ENCODE data around the gene STK4. TPM values are rescaled to one million over a fixed set of nuclear protein-coding genes. Genes with fewer than 3 reads are reported as not detected.

Gene STK4
- total and polyA plus RNA-seq, 2 of the 8 experiments (the other 6 are each of a cell fraction or from before 2014, with no cell fraction given), result 12.0 to 34.3 TPM

GRCh38 chr20:45117581-45117980, 151.3 kb downstream of the STK4 start:
- Histone ChIP-seq H4K20me1 (replicated peaks in 1 of 2; ENCODE audit: control insufficient read depth in 1 of 2, insufficient read depth in 2 of 2, low read length in 2 of 2) (no peaks in the 10 kb centered on the region), H3K27me3 (replicated peaks in 1 of 4; ENCODE audit: control insufficient read depth in 3 of 4, extremely low read depth in 1 of 4, insufficient read depth in 3 of 4, low read length in 3 of 4) (no peaks in the 10 kb centered on the region), H4K91ac (replicated peaks; ENCODE audit: insufficient read length, low read length) (no peak overlapping the region), H2BK120ac (replicated peaks; ENCODE audit: low read depth, low read length) (no peak overlapping the region), H3K14ac (ENCODE audit: insufficient read length) (no peak overlapping the region), H3K36me3 (ENCODE audit: control insufficient read depth in 2 of 4, insufficient read depth in 4 of 4, low read length in 3 of 4) (no peaks in the 10 kb centered on the region), H4K8ac (ENCODE audit: extremely low read depth, insufficient read depth, low read length) (no peak overlapping the region), H2BK15ac (ENCODE audit: low read length) (no peak overlapping the region), H2BK20ac (ENCODE audit: low read length) (no peak overlapping the region), H3K9me3 (ENCODE audit: insufficient read depth in 2 of 2, low read depth in 1 of 2, low read length in 1 of 2) (no peaks in the 10 kb centered on the region), H3K9ac (replicated peaks in 1 of 4; ENCODE audit: extremely low read depth in 1 of 4, low read depth in 3 of 4, low read length in 3 of 4) (no peak overlapping the region), H2BK5ac (ENCODE audit: low read depth, low read length) (no peak overlapping the region), H3K18ac (ENCODE audit: extremely low read depth, low read length) (no peak overlapping the region), H2BK12ac (ENCODE audit: low read depth, low read length) (no peak overlapping the region), H3K4me2 (ENCODE audit: insufficient read depth in 1 of 2, low read depth in 2 of 2, low read length in 2 of 2) (no peak overlapping the region), H4K5ac (ENCODE audit: insufficient read length, low read depth, low read length) (no peak overlapping the region), H2AFZ (ENCODE audit: low read length) (no peak overlapping the region), H3K4me1 (replicated peaks in 1 of 4; ENCODE audit: control insufficient read depth in 3 of 4, insufficient read depth in 4 of 4, low read length in 3 of 4) (no peaks in the 10 kb centered on the region; a peak in 1 of 7 replicates), H3K4ac (replicated peaks; ENCODE audit: insufficient read length, low read depth, low read length) (no peak overlapping the region), H3K23me2 (ENCODE audit: low read depth, low read length) (no peaks in the 10 kb centered on the region), H3K79me2 (ENCODE audit: control insufficient read depth in 1 of 2, insufficient read depth in 2 of 2, low read length in 2 of 2) (no peaks in the 10 kb centered on the region), H3K56ac (replicated peaks; ENCODE audit: insufficient read length, low read depth, low read length) (no peak overlapping the region), H3K4me3 (ENCODE audit: extremely low read depth in 1 of 4, insufficient read depth in 2 of 4, low read depth in 3 of 4, low read length in 4 of 4) (no peak overlapping the region), H2AK5ac (ENCODE audit: low read depth, low read length) (no peak overlapping the region), H3K27ac (ENCODE audit: low read depth, low read length) (no peak overlapping the region), H3K23ac (ENCODE audit: insufficient read length) (no peak overlapping the region), H3K79me1 (ENCODE audit: low read depth, low read length) (no peaks in the 10 kb centered on the region)
- no peak for DNase-seq (ENCODE audit: low read depth in 1 of 2, low spot score in 2 of 2)
- ChIA-PET POLR2A (ENCODE audit: partially characterized antibody) (no interaction called here), CTCF (ENCODE audit: partially characterized antibody) (interaction anchor here (0.7 to 2.2 kb wide), 7 partner anchors 10 to 112 kb away, joined by 3 to 7 read pairs (median 4); no protein-coding TSS in a partner anchor)
- FAIRE-seq, result no peak
- no peak for TF ChIP-seq SP2 (IDR thresholded peaks at IDR 0.05; ENCODE audit: low read length)
- no peak for TF ChIP-seq NRF1 (IDR thresholded peaks at IDR 0.05; ENCODE audit: low read depth, low read length)
- no peak for TF ChIP-seq SUZ12 (IDR thresholded peaks at IDR 0.05; ENCODE audit: low read length)
- no peak for TF ChIP-seq RBBP5 (IDR thresholded peaks at IDR 0.05; ENCODE audit: borderline replicate concordance, low read depth, low read length)
- TF ChIP-seq MAFK (IDR thresholded peaks at IDR 0.05; ENCODE audit: low read depth, low read length), result no peak
- TF ChIP-seq BACH1 (IDR thresholded peaks at IDR 0.05; ENCODE audit: low read length), result no peak
- TF ChIP-seq JUN (IDR thresholded peaks at IDR 0.05; ENCODE audit: low read depth, low read length), result no peak
- TF ChIP-seq ATF2 (IDR thresholded peaks at IDR 0.05; ENCODE audit: low read length), result no peak
- TF ChIP-seq TAF7 (optimal IDR thresholded peaks at IDR 0.05; ENCODE audit: borderline replicate concordance, low read depth, low read length), result no peak
- no peak for TF ChIP-seq CHD1 (IDR thresholded peaks at IDR 0.05; ENCODE audit: low read depth, low read length)
- no peak for TF ChIP-seq HDAC6 (IDR thresholded peaks at IDR 0.05; ENCODE audit: low read depth, low read length)
- TF ChIP-seq TBP (IDR thresholded peaks at IDR 0.05; ENCODE audit: low read depth, low read length), result no peak
- 78% methylated on average over 4 of the region's 4 CpGs; no CpG with 5 or more reads in 1 of the 2 experiments for WGBS, 2 experiments (ENCODE audit: extremely low coverage in 1 of 2, insufficient coverage in 1 of 2, insufficient read length in 1 of 2, insufficient replicate concordance in 2 of 2, low coverage in 1 of 2, low lambda C conversion rate in 2 of 2, missing lambda C conversion rate in 1 of 2)

Data from H1 (cell line).